SJSA1 (cell line): ENCODE measurements around the gene NOC2L. TPM values are rescaled to one million over a fixed set of nuclear protein-coding genes. Genes with fewer than 3 reads are reported as not detected.
A peak's percentile ranks its signal among the peaks of the same experiment; 100 is the strongest.
"Not testable (repeated sequence)": the region's sequence is repeated elsewhere in the genome, so short reads cannot be mapped to it uniquely, and the experiment has no call there.

Experiments used
- DNase-seq, 2 experiments: peaks; one replicate each; pipeline ENCODE4 v3.0.0-alpha.2; 2015 to 2020; ENCODE audit warnings: low spot score in 2 of 2, low read depth in 1 of 2
- H3K27ac ChIP-seq: fragments of 250-450 bp; sonication (Bioruptor Pico); 2 replicates; pipeline ENCODE4 v1.5.1; 2020; ENCODE audit warnings: mild to moderate bottlenecking, moderate library complexity
- H3K27me3 ChIP-seq: fragments of 250-450 bp; sonication (Bioruptor Pico); replicated peaks from 2 replicates; pipeline ENCODE4 v1.5.1; 2020; ENCODE audit warnings: mild to moderate bottlenecking, moderate library complexity
- H3K36me3 ChIP-seq: fragments of 250-450 bp; sonication (Bioruptor Pico); 2 replicates; pipeline ENCODE4 v1.5.1; 2020; ENCODE audit warnings: mild to moderate bottlenecking
- H3K4me1 ChIP-seq: fragments of 250-450 bp; sonication (Bioruptor Pico); replicated peaks from 2 replicates; pipeline ENCODE4 v1.6.1; 2021; ENCODE audit warnings: mild to moderate bottlenecking
- H3K4me3 ChIP-seq: fragments of 250-450 bp; sonication (Bioruptor Pico); 2 replicates; pipeline ENCODE4 v1.5.1; 2020; ENCODE audit warnings: mild to moderate bottlenecking
- H3K9me3 ChIP-seq: fragments of 250-450 bp; sonication (Bioruptor Pico); replicated peaks from 2 replicates; pipeline ENCODE4 v1.5.1; 2020; ENCODE audit warnings: mild to moderate bottlenecking
- total RNA-seq: library from RNA; depleted of rRNA; stranded (reverse); fragments of >200 nt; shearing (Covaris generic); gene quantifications from 2 replicates; pipeline ENCODE4 v1.2.3, GENCODE V29; 2014

NOC2L gene
- total RNA-seq, 1 experiment from 2014 or later: 129 TPM

GRCh38 chr1:954927-955326 is 4.1 kb downstream of the NOC2L start:
- no peak overlapping the region for H3K4me3 ChIP-seq
- peaks cover 83% of the 10 kb centered on the region for H3K36me3 ChIP-seq
- no peak overlapping the region for H3K27ac ChIP-seq
- H3K9me3 ChIP-seq: no peaks in the 10 kb centered on the region; the same call in 1 of the 2 replicates
- no peak for DNase-seq
- H3K4me1 ChIP-seq: peaks cover 21% of the 10 kb centered on the region
- H3K27me3 ChIP-seq: no peaks in the 10 kb centered on the region

GRCh38 chr1:953524-954320 is 5.3 kb downstream of the NOC2L start:
- Histone ChIP-seq H3K36me3 (peaks cover 91% of the 10 kb centered on the region), H3K27me3 (no peaks in the 10 kb centered on the region), H3K4me1 (peaks cover 13% of the 10 kb centered on the region), H3K9me3 (no peaks in the 10 kb centered on the region; the same call in 1 of the 2 replicates), H3K27ac (no peak overlapping the region), H3K4me3 (no peak overlapping the region)
- DNase-seq: no peak

GRCh38 chr1:952603-953002 is 6.5 kb downstream of the NOC2L start:
- Histone ChIP-seq H3K27me3 (no peaks in the 10 kb centered on the region), H3K4me1 (peaks cover 2% of the 10 kb centered on the region), H3K4me3 (no peak overlapping the region), H3K27ac (no peak overlapping the region), H3K36me3 (peaks cover 96% of the 10 kb centered on the region), H3K9me3 (no peaks in the 10 kb centered on the region)
- no peak for DNase-seq

- H3K4me1 ChIP-seq: no peaks in the 10 kb centered on the region
- H3K9me3 ChIP-seq: no peaks in the 10 kb centered on the region
- peaks cover 97% of the 10 kb centered on the region for H3K36me3 ChIP-seq
- no peaks in the 10 kb centered on the region for H3K27me3 ChIP-seq
- no peak overlapping the region for H3K4me3 ChIP-seq
- no peak overlapping the region for H3K27ac ChIP-seq
- no peak for DNase-seq
Observed at GRCh38 chr1:952201-952600, 6.9 kb downstream of the NOC2L start.

GRCh38 chr1:951364-951763 is 7.7 kb downstream of the NOC2L start:
- no peak for DNase-seq
- no peak overlapping the region for H3K27ac ChIP-seq
- H3K4me1 ChIP-seq: no peaks in the 10 kb centered on the region
- H3K27me3 ChIP-seq: no peaks in the 10 kb centered on the region
- no peaks in the 10 kb centered on the region for H3K9me3 ChIP-seq
- peaks cover 97% of the 10 kb centered on the region for H3K36me3 ChIP-seq
- no peak overlapping the region for H3K4me3 ChIP-seq

GRCh38 chr1:950881-951280 is 8.2 kb downstream of the NOC2L start:
- H3K36me3 ChIP-seq: peaks cover 97% of the 10 kb centered on the region
- no peaks in the 10 kb centered on the region for H3K9me3 ChIP-seq
- no peaks in the 10 kb centered on the region for H3K4me1 ChIP-seq
- DNase-seq: no peak
- no peaks in the 10 kb centered on the region for H3K27me3 ChIP-seq
- H3K27ac ChIP-seq: no peak overlapping the region
- H3K4me3 ChIP-seq: no peak overlapping the region

- H3K4me3 ChIP-seq: no peak overlapping the region
- H3K4me1 ChIP-seq: no peaks in the 10 kb centered on the region; the same call in 1 of the 2 replicates
- DNase-seq: no peak
- no peak overlapping the region for H3K27ac ChIP-seq
- no peaks in the 10 kb centered on the region for H3K27me3 ChIP-seq
- H3K9me3 ChIP-seq: no peaks in the 10 kb centered on the region
- peaks cover 97% of the 10 kb centered on the region for H3K36me3 ChIP-seq
Observed at GRCh38 chr1:950268-950667, 8.8 kb downstream of the NOC2L start.

GRCh38 chr1:947958-948357 is 11.1 kb downstream of the NOC2L start:
- Histone ChIP-seq H3K4me3 (no peak overlapping the region), H3K36me3 (peaks cover 98% of the 10 kb centered on the region), H3K4me1 (peaks cover 23% of the 10 kb centered on the region), H3K27ac (no peak overlapping the region), H3K27me3 (no peaks in the 10 kb centered on the region), H3K9me3 (peaks cover 3% of the 10 kb centered on the region; the same call in 1 of the 2 replicates)
- DNase-seq: no peak

GRCh38 chr1:946811-947210 is 12.2 kb downstream of the NOC2L start:
- Histone ChIP-seq H3K4me1 (peaks cover 32% of the 10 kb centered on the region), H3K36me3 (peaks cover 96% of the 10 kb centered on the region)
- H3K4me3 ChIP-seq, H3K9me3 ChIP-seq, DNase-seq, H3K27me3 ChIP-seq, H3K27ac ChIP-seq: not testable (repeated sequence)

GRCh38 chr1:945688-946556 is 13.1 kb downstream of the NOC2L start:
- no peaks in the 10 kb centered on the region for H3K27me3 ChIP-seq
- H3K36me3 ChIP-seq: peaks cover 93% of the 10 kb centered on the region
- H3K9me3 ChIP-seq: peaks cover 5% of the 10 kb centered on the region; the same call in 1 of the 2 replicates
- H3K4me1 ChIP-seq: peaks cover 38% of the 10 kb centered on the region
- no peak overlapping the region for H3K27ac ChIP-seq
- no peak for DNase-seq
- H3K4me3 ChIP-seq: no peak overlapping the region

- no peak overlapping the region for H3K4me3 ChIP-seq
- peak in 1 of 2 experiments; percentile 33 for DNase-seq
- H3K4me1 ChIP-seq: peaks cover 48% of the 10 kb centered on the region
- peaks cover 91% of the 10 kb centered on the region for H3K36me3 ChIP-seq
- H3K27me3 ChIP-seq: no peaks in the 10 kb centered on the region
- H3K27ac ChIP-seq: no peak overlapping the region
- peaks cover 10% of the 10 kb centered on the region for H3K9me3 ChIP-seq
Observed at GRCh38 chr1:944341-945325, 14.4 kb downstream of the NOC2L start.

GRCh38 chr1:943545-944340 is 15.3 kb downstream of the NOC2L start:
- Histone ChIP-seq H3K27me3 (no peaks in the 10 kb centered on the region), H3K4me3 (no peak overlapping the region; the same call in 1 of the 2 replicates), H3K27ac (no peak overlapping the region), H3K4me1 (peaks cover 57% of the 10 kb centered on the region), H3K9me3 (peaks cover 10% of the 10 kb centered on the region), H3K36me3 (peaks cover 91% of the 10 kb centered on the region)
- peak in 1 of 2 experiments; percentile 34 for DNase-seq
